Stimulated activated CD4-positive, alpha-beta T cell treated with anti-CD3 and anti-CD28 coated beads, TNF-alpha, amount 100 ng/mL, for 1 hour (primary cell): ENCODE results near the gene SLC31A2.
A peak's percentile ranks its signal among the peaks of the same experiment; 100 is the strongest.
"Not testable (repeated sequence)": the region's sequence is repeated elsewhere in the genome, so short reads cannot be mapped to it uniquely, and the experiment has no call there.

Source experiments
- DNase-seq, 3 donors: peaks; one replicate each; pipeline ENCODE4 v3.0.0-alpha.2; 2020; ENCODE audit warnings: low read depth in 3 of 3, low spot score in 1 of 3

Gene SLC31A2, protein sequence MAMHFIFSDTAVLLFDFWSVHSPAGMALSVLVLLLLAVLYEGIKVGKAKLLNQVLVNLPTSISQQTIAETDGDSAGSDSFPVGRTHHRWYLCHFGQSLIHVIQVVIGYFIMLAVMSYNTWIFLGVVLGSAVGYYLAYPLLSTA

DNA sequence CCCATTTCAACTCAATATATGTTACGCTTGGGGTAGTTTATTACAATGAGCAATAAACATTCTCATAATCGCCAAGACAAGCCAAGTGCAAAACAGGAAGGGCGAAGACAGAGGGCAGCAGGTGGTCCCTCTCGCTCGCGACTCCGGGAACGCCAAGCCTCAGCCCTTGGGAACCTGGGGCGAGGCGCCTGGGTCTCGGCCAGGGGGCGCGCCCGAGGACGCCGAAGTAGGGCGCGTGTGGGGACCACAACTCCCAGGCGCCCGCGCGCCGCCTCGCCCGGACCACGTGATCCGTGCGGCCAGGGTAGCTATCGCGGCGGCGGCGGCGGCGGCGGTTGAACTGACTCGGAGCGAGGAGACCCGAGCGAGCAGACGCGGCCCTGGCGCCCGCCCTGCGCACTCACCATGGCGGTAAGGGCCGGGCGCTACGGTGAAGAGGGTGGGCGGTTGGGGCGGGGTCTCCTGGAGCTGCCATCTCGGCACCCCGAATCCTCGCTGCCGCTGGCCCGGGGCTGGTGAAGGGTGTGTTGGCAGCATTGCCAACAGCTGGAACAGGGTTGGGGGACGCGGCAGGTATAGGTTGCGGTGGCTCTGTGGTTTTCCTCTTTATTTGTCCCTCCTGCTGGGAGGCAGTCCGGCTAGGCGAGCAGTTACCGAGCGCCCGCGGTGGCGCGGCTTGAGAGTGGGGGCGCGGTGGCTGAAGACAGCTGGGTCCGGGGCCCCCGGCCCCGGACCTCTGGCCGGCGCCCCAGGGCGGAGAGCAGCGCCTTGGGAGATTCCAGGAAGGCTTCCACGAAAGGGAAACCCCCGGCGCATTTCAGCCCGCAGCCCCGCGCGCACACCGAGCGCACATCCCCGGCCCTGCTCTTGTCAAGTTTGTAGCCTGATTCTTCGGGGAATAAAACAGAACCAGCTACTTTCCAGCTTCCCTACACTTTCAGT lies at the start of gene SLC31A2:
SLC31A2 (plus strand) TSS at position 338 of the 942 bp plus-strand sequence; CDS start at position 406, 68 bp downstream.
- DNase-seq, result peak; percentile 49 to 82 (median 65)

DNA sequence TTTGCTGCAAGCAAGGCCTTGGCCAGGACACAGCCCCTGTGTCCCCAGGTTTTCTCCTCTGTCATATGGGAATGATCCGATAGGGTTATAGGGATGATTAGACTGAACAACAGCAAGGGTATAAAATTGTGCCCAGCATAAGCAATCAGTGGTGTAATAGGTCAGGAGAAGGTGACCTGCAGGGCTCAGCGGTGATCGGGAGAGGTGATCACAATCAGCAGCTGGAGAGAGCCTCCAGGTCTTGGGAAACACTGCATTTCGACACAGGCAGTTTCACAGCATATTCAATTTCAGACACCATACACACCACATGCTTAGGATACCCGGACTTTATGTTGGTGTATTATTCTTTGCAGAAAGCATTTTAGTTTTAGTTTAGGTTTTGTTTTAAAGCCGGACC lies 45.5 kb upstream of the SLC31A2 start:
- not testable (repeated sequence) for DNase-seq

DNA sequence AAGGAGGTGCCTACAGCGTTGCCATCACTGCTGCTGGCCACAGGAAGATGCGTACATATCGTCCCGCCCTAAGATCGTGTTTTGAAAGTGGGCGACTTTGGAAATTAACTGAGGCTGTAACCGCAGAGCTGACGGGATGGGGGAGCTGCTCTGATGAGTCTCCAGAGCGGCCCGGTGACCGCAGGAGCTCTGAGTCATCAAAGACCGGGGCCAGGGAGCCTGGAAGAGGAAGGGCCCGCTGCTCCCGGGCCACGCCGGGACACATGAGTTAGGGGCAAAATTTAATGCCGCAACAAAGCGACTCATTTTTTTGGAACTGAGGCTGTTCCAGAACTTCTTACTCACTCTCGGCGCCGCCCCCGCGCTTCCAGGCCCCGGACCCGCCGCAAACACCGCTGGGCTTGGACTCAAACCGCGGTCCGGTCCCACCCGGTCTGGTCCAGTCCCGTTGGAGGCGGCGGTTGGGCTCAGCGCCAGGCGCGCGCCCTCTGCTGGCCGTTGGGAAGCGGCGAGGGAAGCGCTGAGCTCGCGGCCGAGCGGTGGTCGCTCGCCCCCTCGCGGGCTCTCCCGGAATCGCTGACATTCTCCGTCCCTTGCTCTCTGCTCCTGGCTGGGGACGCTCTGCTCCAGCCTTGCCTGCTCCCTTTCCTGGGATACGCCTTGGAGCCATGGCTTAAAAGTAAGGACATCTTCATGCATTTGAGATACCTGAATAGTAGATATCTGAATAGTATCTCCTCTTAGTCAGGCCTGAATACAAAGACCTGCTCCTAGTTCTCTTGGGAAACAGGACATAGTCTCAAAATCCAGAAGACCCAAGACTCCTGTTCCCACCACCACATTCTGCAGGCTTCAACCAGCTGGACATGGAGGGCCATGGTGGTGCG lies 39.5 kb upstream of the SLC31A2 start:
- DNase-seq, result not testable (repeated sequence)

DNA sequence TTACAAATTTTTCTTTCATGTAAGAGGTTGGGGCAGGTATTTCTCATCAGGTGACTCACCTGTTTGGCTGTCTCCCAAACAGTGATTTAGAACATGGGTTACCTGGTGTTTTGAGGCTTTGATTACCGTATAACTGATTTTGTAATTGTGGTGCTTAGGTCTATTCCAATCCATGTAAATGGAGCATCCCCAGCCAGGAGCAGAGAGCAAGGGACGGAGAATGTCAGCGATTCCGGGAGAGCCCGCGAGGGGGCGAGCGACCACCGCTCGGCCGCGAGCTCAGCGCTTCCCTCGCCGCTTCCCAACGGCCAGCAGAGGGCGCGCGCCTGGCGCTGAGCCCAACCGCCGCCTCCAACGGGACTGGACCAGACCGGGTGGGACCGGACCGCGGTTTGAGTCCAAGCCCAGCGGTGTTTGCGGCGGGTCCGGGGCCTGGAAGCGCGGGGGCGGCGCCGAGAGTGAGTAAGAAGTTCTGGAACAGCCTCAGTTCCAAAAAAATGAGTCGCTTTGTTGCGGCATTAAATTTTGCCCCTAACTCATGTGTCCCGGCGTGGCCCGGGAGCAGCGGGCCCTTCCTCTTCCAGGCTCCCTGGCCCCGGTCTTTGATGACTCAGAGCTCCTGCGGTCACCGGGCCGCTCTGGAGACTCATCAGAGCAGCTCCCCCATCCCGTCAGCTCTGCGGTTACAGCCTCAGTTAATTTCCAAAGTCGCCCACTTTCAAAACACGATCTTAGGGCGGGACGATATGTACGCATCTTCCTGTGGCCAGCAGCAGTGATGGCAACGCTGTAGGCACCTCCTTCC lies 37.9 kb upstream of the SLC31A2 start:
- DNase-seq, result not testable (repeated sequence)

DNA sequence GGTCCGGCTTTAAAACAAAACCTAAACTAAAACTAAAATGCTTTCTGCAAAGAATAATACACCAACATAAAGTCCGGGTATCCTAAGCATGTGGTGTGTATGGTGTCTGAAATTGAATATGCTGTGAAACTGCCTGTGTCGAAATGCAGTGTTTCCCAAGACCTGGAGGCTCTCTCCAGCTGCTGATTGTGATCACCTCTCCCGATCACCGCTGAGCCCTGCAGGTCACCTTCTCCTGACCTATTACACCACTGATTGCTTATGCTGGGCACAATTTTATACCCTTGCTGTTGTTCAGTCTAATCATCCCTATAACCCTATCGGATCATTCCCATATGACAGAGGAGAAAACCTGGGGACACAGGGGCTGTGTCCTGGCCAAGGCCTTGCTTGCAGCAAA lies 32.0 kb upstream of the SLC31A2 start:
- DNase-seq, result not testable (repeated sequence)

DNA sequence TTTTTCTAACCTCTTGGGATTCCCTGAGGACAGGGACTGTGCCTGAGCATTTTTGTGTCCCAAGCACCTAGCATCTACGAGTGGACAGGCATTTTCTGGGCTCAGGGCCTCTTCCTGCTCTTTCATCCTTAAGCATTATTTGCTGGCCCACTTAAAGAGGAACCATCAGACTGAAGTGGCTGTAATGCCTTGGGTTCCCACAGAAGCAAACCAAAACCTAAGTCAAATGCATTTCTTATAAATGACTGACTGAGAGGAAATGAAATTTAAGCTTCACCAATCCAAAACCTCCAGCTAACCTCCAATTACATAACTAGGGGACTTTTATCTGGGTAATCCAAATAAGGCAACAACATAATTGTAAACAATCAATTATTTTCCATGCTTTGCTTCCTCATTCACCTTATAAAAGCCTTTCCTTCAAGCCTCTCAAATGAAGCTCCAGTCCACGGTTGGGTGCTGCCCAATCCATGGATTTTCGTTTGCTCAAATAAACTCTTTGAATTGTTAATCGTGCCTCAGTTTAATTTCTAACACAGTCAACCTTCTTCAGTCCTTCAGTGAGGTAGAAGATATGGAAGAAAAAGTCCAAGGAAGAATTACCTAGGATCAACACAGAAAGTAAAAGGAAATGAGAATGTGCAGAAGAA lies 25.3 kb upstream of the SLC31A2 start:
- no peak for DNase-seq

DNA sequence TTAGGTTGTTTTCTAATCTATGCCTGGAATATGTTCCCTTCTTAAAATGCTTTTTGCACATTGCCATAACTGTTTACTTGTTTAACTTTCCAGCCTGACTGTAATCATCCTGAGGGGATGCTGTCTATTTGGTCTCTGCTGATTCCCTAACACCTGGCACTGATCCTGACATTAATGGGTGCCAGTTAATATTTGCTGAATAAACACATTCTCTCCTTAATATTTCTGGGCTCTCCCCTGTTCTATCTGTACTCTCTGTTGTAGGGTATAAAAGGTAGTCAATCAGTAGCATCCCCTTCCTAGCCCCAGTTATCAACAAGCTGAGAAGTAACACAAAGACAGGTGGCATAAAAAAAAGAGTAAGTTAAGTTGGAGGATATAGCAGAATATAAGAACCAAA lies 21.3 kb upstream of the SLC31A2 start:
- no peak for DNase-seq

DNA sequence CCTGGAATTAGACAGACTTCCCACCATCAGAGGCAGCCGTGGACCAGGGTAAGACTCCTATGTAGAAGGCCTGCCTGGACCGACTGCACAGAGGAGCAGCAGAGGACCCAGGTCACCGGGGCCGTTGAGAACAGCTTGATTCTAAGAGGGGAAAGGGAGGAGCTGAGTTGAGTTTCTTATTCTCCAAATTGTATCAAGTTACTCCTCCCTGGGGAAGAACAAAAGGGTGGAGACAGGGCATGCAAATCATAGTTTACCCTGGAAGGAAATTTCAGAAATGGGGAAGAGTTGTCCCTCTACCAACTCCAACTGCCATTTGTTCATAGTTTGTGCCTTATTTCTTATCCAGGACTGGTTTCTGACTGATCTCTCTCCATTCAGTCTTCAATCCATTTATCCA lies 20.9 kb upstream of the SLC31A2 start:
- no peak for DNase-seq

DNA sequence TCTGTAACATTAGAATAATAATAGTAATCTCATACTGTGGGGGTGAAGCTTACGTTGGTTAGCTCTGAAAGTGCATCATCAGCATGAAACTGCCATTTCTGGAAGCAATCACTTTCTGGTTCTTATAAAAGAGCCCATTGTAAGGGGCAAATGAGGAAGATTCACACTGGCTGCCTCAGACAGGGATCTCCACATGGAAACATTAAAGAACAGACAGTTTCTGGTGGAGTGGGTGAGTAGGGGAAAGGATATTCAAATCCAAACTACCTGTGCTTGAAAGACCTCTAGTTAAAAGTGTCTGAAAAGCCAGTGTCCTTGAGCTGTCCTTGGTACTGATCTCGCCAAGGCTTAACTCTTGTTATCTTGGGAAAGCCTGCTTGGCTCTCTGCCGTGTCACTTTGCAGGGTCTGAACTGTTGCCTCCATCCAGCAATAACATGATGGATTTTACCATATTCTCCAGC lies 19.1 kb upstream of the SLC31A2 start:
- DNase-seq, result no peak

DNA sequence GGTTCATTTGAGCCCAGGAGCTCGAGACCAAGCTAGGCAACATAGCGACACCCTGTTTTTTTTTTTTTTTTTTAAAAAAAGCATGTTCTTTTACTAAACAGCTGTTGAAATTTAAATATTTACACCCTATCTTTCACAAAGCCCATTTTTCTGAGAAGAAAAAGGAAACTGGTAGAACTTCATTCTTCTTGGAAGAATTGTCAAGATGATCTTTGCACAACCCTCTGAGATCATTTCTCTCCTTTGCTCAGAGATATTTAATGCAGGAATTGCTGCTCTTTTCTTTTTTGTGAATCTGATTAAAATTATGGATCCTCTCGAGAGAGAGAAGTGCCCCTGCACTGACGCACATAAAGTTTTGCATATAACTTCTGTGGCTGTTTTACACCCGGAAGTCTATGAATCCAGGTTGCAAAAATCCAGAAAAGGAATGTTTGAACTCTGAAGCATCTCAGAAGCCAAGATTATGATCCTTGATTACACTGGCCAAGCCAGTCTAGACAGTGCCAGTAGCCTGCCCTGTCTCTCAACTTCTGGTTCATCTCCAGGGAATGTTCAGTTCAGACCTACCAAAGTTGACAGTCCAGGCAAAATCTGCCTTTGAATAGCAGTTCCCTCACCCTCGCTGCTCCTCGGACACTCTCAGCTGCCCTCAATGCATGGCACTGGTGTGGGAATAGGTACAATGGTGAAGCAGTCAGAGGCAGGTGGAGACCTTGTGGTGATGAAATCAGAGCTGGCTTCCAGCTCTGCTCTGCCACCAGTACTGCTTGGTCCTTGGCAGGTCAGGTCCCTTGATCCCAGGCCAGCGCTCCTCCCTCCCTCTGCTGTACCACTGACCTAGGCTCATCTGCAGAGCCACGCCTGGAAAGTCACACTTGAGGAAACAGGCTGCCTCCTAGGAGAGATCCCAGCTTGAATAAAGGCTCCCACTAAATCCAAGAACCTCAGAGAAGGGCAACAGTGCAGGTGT lies 13.3 kb upstream of the SLC31A2 start:
- no peak for DNase-seq

DNA sequence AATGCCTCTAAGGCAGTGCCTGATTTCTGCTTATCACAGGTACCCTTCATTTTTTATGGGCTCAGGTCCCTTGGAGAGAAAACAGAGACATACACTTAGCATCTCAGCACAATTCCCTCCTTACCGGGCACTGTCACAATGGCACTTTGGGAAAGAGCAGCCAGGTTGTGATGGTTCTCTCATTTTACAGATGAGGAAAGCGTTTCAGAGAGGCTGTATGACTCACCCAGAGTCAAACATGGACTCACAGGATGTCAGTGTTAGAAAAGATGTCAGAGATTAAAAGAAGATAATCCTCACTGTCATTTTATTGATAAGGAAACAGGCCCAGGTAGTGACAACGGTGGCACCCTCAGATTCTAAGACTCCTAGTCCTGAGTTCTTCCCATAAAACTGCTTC lies 12.0 kb upstream of the SLC31A2 start:
- no peak for DNase-seq

DNA sequence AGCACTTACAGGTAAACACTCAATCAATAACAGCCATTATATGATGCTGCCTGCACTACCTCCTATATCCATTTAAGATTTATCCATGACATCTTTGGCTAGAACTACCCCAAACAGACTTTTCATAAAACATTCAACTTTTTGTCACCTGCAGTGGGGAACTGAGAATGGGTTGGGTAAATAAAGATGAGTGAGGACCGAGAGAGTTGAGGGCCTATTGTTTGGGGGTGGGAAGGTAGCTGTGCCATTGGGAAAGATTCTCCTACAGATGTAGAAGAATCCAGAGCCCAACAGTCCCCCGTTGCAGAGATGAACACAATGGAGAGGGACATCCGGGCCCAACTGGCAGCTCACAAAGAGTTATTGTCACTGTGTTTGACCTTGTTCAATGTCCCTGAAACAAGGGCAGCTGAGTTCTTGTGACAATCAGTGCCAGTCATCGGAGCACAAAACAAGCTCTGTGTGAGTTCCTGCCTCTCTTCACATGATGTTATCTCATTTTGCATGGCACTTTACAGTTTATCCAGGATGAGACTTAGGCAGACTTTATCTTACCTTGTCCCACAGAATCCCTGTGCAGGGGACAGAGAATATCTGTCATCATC lies 11.5 kb upstream of the SLC31A2 start:
- DNase-seq, result no peak

DNA sequence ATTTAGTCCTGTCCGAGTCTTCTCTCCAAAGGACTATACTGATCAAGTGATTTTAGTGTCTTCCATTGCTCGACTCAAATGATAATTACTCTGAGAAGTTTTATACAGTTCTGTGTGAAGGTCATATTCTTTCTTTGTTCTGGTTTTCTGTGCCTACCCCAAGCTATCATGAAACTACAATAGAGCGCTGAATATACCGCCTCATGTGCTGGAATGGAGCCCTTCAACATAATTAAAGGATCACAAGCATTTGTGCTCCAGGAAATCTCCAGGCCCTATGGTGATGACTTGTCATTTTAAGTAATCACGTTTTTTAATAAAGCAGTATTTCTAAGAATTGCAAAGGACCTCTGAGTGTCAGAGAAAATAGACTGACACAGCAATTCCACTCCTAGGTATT lies 10.9 kb upstream of the SLC31A2 start:
- DNase-seq, result no peak

DNA sequence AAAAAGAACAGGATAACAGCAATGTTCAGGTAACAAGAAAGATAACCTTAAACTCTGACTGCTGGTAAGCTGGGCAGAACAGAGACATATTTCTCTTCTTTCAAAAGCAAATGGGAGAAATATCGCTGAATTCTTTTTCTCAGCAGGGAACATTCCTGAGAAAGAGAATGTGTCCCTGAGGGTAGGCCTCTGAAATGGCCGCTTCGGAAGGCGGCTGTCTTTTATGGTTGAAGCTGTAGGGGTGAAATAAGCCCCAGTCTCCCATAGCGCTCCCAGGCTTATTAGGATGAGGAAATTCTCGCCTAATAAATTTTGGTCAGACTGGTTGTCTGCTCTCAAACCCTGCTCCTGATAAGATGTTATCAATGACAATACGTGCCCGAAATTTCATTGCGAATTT lies 9.9 kb upstream of the SLC31A2 start:
- DNase-seq, result not testable (repeated sequence)

DNA sequence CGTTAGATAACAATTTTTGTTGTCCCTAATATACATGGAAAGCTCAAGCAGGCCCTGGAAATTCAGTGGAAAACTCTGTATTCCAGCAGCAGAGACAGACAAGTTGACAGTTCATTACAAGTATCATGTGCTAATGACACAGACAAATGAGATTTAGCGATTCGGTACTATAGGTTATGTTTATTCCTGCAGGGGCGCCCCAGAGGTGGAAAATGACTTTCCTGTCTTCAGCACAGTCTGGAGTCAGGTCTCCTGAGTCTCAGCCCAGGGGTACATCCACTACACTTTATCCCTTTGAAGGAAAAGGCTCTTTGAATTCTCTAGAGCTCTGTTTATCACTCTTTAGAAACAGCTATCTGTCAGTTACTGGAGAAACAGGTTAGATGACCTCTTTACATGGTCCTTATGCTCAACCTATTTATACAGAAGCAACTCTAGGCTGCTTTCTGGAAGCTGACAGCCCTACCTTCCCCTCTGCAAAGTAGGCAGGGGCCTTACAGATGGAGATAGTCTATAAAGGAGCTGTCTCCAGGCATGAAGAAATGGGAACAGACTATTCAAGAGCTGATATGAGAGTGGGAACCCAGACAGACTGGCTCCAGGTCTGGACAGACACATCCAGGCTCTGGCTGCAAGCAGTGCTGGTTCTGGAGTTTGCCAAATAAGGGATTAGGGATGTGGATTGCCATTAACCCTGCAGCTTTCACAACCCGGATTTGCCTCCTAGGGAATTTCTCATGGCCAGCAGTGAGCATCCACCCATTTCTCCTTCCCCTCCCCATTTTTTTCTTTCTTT lies 7.2 kb upstream of the SLC31A2 start:
- DNase-seq, result no peak

DNA sequence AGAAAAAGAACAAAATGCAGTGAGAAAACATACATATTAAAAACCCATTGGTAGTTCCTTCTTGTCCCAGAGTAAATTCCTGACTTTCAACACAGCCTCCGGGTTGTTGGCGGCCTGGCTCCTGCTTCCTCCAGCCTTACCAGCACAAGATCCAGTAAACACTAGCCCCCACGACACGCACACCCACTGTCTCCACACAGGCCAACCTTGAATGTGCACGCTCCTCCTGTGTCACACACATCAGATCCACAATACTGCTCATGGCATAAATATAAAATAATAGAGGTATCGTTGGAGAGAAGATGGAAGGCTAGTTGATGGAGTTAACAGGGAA lies 2.5 kb upstream of the SLC31A2 start:
- DNase-seq, result no peak

DNA sequence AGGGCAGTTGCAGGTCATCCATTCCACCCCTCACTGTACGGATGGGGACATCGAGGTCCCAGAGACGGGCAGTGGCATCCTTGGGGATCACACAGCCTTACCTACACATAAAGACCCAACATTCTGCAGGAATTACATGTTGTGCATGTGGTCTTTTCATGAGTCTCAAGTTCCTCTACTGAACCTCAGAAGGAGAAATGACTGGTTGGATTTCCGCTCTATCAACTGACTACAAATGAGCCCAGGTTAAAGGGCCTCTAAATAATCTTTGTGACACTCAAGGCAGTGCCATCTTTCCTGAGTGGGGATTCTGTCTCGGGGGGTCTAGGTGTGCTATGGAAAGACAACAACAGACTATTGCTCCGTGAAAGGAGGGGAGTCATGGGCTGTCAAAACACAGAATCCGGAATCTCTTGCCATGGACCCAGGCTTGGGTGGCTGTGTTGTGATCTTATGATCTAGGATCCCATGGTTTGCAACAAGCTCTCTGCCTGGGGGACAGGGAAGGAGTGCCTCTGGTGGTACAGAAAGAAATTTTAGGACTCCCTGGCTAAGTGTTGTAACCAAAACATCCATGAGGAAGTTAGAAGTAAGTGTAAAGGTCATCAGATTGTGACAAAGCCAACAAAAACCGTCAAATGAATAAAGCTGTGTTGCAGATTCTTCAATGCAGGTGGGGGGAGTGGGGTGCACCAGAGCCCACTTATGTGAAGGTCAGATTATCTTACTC lies 1.9 kb upstream of the SLC31A2 start:
- no peak for DNase-seq
